GF-D8 (cell line): ENCODE data around the gene CEACAM6.
"Not testable (repeated sequence)": the region's sequence is repeated elsewhere in the genome, so short reads cannot be mapped to it uniquely, and the experiment has no call there.

Source experiments
- DNase-seq: peaks from one replicate; lab custom pipeline; 2025; lab: John Stamatoyannopoulos, UW

CEACAM6 gene

GRCh38 chr19:41755328-41755913 lies at the start of gene CEACAM6:
CEACAM6 (plus strand) TSS chr19:41755530; CDS start chr19:41755639, 109 bp downstream.
- DNase-seq = no peak

DNA sequence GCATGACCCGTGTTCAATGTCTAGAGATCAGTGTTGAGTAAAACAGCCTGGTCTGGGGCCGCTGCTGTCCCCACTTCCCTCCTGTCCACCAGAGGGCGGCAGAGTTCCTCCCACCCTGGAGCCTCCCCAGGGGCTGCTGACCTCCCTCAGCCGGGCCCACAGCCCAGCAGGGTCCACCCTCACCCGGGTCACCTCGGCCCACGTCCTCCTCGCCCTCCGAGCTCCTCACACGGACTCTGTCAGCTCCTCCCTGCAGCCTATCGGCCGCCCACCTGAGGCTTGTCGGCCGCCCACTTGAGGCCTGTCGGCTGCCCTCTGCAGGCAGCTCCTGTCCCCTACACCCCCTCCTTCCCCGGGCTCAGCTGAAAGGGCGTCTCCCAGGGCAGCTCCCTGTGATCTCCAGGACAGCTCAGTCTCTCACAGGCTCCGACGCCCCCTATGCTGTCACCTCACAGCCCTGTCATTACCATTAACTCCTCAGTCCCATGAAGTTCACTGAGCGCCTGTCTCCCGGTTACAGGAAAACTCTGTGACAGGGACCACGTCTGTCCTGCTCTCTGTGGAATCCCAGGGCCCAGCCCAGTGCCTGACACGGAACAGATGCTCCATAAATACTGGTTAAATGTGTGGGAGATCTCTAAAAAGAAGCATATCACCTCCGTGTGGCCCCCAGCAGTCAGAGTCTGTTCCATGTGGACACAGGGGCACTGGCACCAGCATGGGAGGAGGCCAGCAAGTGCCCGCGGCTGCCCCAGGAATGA lies 48.4 kb upstream of the CEACAM6 start:
- peak; percentile 12 for DNase-seq

DNA sequence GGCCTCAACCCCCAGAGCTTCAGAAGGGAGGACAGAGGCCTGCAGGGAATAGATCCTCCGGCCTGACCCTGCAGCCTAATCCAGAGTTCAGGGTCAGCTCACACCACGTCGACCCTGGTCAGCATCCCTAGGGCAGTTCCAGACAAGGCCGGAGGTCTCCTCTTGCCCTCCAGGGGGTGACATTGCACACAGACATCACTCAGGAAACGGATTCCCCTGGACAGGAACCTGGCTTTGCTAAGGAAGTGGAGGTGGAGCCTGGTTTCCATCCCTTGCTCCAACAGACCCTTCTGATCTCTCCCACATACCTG lies 47.9 kb upstream of the CEACAM6 start:
- no peak for DNase-seq

DNA sequence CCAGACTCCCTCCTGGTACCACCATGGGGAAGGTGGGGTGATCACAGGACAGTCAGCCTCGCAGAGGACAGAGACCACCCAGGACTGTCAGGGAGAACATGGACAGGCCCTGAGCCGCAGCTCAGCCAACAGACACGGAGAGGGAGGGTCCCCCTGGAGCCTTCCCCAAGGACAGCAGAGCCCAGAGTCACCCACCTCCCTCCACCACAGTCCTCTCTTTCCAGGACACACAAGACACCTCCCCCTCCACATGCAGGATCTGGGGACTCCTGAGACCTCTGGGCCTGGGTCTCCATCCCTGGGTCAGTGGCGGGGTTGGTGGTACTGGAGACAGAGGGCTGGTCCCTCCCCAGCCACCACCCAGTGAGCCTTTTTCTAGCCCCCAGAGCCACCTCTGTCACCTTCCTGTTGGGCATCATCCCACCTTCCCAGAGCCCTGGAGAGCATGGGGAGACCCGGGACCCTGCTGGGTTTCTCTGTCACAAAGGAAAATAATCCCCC lies 47.4 kb upstream of the CEACAM6 start:
- no peak for DNase-seq

GRCh38 chr19:41708481-41708880 lies 46.8 kb upstream of the CEACAM6 start, which contains the start of gene CEACAM5:
CEACAM5 (plus strand) TSS chr19:41708626; CDS start chr19:41708732, 106 bp downstream.
- no peak for DNase-seq

DNA sequence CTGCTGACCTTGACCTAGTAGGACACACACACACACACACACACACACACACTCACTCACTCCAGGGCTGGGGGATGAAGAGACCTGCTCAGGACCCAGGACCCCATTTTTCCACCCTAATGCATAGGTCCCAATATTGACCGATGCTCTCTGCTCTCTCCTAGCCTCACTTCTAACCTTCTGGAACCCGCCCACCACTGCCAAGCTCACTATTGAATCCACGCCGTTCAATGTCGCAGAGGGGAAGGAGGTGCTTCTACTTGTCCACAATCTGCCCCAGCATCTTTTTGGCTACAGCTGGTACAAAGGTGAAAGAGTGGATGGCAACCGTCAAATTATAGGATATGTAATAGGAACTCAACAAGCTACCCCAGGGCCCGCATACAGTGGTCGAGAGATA lies 45.8 kb upstream of the CEACAM6 start:
- not testable (repeated sequence) for DNase-seq

GRCh38 chr19:41709951-41710645 lies 45.2 kb upstream of the CEACAM6 start:
- DNase-seq = no peak

DNA sequence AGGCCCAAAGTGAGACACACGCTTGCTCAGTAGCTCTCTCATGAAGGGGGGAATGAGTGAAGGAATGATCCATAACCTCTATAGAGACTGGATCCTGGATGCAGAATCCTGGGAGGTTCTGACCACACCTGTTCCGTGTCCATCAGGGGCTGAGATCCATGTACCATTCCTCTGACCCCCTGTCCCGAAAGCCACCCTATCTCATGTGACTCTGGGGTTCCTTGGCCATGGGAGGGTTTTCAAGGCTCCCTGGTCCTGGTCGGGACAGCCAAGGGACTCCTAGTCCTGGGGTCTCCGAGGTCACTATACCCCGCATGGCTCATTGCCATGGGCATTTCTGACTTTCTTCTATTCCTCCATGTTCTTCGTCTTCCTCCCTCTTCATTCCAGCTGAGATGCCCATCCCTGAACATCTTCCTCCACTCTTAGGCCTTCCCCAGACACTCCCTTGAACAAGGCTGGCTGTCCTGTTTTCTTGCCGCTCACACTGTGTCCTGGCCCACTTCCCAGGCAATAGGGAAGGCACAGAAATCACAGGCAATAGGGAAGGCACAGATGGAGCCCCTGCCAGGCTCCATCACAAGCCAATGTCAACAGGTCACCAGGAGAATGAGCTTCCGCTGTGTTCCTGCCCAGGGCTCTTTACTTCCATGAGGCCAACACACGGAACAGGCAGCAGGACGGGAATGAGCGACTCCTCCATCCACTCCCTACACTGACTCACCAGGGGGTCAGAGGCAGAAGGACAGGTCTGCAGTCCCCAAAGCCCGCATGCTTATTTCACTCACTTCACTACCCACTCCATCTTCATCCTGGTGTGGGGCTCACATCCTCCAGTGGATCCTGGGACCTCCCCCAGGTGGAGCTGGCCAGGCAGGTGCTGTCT lies 43.7 kb upstream of the CEACAM6 start:
- no peak for DNase-seq

DNA sequence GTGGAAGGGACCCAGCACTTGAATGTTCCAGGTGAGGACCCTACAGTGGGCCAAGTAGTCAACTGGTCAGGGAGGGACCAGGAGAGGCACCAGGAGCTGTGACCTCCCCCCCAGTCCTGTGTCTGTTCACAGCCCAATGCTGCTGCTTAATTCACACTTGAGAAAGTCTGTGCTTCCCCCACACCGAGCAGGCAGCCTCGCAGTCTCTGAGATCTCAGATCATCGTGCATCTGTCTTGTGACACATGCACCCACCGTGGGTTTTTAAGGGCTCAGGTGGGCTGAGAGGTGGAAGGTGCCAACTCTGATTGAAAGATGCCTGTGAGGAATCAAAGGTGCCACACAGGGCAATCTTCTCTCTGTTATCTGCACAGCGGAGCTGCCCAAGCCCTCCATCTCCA lies 40.7 kb upstream of the CEACAM6 start:
- DNase-seq = no peak

GRCh38 chr19:41718761-41719160 lies 36.6 kb upstream of the CEACAM6 start:
- DNase-seq = no peak

GRCh38 chr19:41720103-41720502 lies 35.2 kb upstream of the CEACAM6 start:
- DNase-seq = no peak

DNA sequence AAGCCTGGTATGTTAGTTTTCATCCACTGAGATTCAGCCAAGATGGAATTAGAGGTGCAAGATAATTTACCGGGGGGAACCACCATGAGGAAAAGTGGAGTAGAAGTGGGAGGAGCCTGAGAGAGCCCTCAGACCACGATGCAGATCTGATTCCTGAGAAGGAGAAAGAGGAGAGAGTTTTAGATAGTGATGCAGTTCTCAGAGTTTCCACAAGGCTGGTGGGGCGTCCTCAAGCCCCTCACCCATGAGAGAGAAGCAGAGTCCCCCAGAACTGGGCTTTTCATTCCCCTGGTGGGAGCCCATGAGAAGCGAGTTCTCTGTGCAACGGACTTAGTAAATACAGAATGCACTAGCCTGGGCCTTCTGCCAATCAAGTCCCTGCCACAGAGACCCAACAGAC lies 28.8 kb upstream of the CEACAM6 start:
- DNase-seq = no peak

DNA sequence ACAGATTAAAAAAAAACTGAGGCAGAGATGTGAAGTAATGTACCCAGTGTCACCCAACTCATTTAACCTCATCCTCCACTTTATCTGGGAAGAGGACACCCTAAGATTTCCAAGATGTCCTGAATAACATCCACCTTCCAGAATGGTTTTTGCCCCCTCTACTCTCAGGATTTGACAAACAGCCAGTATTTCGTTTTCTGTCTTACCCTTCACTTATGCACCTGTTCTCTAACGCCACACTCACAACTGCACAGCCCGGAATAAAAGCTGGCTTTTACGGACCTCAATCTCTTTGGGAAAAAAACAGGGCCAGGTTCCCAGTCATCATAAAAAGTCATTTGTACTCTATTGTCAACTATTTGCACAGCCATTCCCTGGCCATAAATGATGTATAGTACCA lies 21.2 kb upstream of the CEACAM6 start:
- DNase-seq = no peak

DNA sequence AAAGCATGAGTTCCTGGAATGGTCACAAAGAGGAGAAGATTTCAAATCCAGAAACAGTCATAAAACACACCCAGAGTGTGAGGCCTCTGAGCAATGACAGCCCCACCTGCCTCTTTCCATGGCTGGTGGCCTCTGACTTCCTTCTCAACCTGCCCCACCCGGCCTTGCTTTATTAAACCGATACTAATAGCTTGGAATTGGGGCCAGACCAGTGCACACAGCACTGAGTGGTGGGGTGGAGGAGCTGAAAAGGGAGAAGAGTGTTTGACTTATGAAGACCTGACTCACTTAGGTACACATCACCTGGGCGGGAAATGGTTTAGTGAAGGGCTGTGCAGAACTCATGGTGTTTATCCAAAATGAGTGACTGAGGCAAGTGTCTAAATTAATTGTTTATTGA lies 20.7 kb upstream of the CEACAM6 start:
- no peak for DNase-seq

GRCh38 chr19:41735071-41735600 lies 20.2 kb upstream of the CEACAM6 start:
- no peak for DNase-seq

- DNase-seq = no peak
Observed at GRCh38 chr19:41739361-41739760, 16.0 kb upstream of the CEACAM6 start.

DNA sequence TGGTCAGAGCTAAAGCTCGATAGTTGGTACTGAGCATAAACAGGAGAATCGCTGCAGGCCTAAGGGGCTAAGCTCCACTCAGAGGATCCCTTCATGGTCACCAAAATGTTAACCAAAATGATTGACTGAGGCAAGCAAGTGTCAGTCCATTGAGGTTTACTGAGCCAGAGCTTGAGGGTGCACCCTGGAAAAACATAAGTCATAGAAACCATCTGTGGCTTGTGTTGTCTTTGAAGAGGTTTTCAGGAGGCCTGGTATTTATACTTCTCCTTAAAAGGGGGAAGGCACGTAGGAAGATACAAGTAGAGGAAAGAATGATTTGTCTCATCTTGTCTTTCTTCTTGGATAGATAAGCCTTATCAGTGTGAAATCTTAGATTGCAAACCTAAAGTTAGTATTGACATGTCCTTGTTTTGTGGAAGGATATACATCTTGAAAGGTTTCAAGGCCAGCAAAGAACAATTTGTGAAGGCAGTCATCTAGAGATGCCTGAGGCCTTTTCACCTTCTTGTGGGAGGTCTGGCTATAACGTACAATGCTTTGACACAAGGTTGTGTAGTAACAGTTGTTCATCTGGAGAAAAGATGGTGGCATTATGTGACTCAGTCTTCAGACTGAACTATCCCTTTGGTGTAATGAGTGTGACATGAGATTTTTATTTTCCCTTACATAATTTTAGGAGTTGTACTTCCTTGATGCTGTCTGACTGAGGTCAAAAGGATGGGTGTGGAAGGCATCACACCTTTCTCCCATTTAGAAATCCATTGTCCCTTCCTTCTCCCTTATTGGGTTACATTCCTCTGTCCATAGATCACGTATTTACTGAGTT lies 14.7 kb upstream of the CEACAM6 start:
- no peak for DNase-seq

GRCh38 chr19:41741244-41741554 lies 14.1 kb upstream of the CEACAM6 start:
- DNase-seq = no peak

GRCh38 chr19:41744850-41745249 lies 10.5 kb upstream of the CEACAM6 start:
- peak; percentile 95 for DNase-seq

- peak; percentile 81 for DNase-seq
Observed at GRCh38 chr19:41745756-41746155, 9.6 kb upstream of the CEACAM6 start.

DNA sequence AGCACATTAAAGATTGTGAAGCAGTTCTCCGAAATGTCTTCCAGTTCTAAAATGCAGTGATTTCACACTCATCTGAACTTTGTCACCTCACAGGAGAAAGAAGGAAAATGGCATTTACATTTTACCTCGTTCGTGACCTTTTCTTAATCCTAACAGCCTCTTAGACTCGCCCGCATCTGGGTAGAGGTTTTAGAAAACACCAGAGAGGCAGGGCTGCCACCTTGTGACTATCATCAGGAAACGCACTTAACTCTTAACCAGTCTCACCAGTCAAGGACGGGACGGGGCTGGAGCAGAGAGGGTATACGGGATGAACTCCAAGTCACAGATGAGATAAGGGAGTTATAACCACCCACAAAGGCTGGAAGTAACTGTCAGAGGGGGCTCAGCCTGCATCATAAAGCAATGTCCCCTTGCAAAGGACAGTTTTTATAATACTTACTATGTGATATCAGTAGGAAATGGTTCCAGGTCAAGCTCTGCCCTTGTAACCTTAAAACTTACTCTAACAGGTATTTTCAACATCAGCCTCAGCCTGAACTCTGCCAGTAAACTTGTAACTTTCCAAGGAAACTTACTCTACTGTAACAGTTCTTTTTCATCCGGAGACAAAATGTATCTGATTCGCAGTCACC lies 8.6 kb upstream of the CEACAM6 start:
- peak; percentile 67 for DNase-seq
